GM18909 (cell line): ENCODE results near the gene LY86.

Experiments used
- ATAC-seq: cut with Tn5 transposase; IDR thresholded peaks from one replicate; pipeline ENCODE4 v1.9.1; 2021; ENCODE audit warnings: mild to moderate bottlenecking; ENCODE audit not compliant: unreplicated experiment, poor library complexity

The LY86 gene

DNA sequence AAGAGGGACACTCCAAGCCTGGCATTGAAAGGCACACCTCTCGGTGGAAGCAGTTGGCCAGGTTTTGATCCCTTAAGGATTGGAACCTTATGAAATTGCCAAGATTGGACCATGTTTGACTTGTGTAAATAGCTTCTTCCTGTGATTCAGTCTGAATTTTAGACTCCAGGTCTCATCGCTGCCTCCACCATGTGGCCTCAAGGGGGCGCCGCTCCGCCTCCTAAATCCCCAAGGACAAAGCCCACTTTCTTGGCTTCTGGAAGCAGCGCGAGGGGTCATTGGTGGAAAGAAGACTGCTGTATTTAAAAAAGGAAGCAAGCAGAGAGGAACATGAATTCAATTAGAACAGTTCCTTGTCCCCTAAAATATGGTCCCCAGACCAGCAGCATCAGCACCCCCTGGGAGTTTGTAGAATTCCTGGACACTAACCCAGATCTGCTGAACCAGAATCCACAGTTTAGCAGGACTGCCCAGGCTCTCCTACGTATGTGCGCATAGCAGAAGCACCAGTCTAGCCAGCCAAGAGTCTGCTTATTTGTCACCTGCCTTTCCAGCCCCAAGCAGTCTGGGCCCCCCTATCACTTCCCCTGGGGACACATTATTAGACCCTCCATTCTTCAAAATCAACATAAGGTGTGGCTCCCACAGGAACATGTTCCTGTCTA, 108.5 kb downstream of the LY86 start:
- ATAC-seq: no peak

DNA sequence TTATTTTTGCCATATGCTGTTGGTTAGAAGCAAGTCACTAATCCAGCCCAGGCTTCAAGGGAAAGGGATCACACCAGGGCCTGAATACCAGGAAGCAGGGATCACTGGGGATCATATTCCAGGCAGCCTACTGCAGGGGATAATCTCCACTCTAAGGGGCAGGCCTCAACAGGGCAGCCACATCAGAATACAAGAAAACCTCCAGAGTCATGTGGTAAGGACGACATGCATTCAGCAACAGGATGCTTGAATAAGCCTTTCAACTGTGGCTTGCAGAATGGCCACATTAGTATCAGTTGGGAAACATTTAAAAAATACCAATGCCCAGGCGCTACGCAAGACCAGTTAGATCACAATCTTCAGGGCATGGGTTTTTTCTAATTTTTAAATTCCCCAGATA, 109.1 kb downstream of the LY86 start:
- no peak for ATAC-seq

DNA sequence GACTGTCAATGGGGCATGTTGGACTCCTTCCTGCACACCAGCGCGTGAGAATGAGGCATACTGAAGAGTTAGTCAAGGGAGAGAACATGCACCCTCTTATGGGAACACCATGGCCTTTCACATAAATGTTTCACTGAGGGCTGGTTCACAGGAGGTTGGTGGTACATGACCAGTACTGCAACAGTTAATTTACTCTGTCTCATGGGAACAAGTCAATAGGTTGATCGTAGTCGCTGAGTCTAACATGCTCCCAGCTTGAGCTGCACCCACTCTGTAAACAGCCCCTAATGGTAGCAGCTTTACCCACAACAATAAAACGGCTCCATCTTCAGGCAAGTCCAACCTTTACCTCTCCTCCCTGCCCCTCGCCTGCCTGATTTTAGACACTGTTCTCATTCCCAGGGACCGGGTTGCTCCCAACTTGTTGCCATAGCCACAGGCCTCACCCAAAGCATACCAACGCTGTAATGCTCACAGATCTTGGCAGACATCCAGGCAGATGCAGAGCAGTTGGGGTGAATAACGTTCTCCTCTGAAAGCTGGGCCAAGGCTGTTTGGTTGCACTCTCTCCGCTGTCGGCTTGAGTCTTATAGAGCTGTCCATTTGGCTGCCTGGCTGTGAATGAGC, 111.3 kb downstream of the LY86 start:
- no peak for ATAC-seq

DNA sequence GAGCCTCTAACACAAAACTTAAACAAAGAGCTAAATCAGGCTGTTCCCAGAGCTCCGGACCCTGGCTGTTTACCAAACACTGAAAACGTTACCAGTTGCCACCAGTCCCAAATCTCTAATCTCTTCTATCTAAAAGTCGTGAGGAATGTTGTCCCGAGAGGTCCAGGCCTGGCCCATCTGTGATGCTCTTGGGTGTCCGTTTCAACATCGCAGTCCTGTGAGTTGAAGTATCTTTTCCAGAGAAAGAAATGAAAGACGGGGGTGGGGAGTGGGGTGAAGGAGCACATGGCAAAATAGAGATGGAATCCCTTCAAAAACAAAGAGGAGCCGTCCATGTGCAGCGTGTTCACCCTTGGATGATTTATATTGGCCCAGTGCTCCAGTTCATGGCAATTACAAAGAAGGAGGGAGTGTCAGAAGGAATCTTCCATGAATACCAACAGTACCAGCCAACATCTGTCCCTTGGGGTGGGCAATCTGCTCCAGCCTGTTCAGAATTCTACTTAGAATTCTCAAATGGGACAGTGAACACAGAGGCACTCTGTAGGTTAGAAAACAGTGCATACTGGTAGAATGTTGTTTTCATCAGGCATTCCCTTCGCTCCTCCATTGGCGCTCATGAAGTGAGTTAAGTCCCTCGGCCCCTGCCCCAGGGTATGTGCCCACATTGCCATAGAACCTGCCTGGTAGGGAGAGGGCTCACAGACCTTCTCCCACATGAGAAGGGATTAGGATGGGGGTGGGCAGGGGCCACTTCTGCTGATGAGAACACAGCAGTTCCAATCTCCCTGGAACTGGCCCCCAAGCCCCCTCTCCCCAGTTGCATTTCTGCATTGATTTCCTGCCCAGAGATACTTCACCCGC, 112.1 kb downstream of the LY86 start:
- ATAC-seq: no peak

DNA sequence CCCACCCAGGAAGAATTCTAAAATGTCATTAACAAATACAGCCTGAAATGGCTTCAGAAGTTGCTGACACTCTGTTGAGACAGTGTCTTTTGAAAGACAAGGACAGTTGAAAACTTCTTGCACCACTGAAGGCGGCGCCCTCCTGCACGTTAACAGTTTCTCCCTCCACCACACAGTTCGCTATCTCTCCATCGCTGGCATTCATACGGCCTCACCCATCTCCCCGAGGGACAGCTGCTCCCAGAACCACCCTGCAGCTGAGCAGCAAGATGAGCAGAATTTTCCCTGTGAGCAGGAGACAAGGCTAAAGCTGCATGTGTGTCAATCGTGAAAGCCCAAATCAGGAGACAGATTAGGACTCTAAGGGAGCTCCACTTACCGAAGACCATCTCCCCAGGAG, 113.3 kb downstream of the LY86 start:
- ATAC-seq: no peak

GRCh38 chr6:6703699-6704098, 115.2 kb downstream of the LY86 start:
- no peak for ATAC-seq
